Kidney (tissue), 14 donors: ENCODE measurements around the gene AGAP2. TPM values are rescaled to one million over a fixed set of nuclear protein-coding genes. Genes with fewer than 3 reads are reported as not detected.

Experiments used
- DNase-seq, 5 donors: peaks; one replicate each; pipeline ENCODE4 v3.0.0-alpha.2; 2013 to 2020
- FAIRE-seq: peaks from 2 replicates; lab custom pipeline; 2012; peaks lifted over from hg19 to GRCh38; lab: Jason Lieb, UNC
- H3K27ac ChIP-seq, 2 donors: one replicate each; pipeline ENCODE4 v1.7.0; 2013; ENCODE audit warnings: low read depth in 2 of 2, low read length in 2 of 2, inconsistent platforms in 1 of 2
- H3K27me3 ChIP-seq: one replicate; pipeline ENCODE4 v1.7.1; 2013; ENCODE audit warnings: low read length, inconsistent platforms; ENCODE audit not compliant: control insufficient read depth, insufficient read depth
- H3K36me3 ChIP-seq, 3 donors: one replicate each; pipeline versions ENCODE4 v1.7.0 to v1.7.1; 2013; ENCODE audit warnings: low read length in 3 of 3, control low read depth in 1 of 3, inconsistent platforms in 1 of 3; ENCODE audit not compliant: insufficient read depth in 3 of 3, control insufficient read depth in 2 of 3
- H3K4me1 ChIP-seq, 3 donors: one replicate each; pipeline versions ENCODE4 v1.7.0 to v1.7.1; 2013; ENCODE audit warnings: low read length in 3 of 3, inconsistent platforms in 1 of 3, low read depth in 1 of 3; ENCODE audit not compliant: control insufficient read depth in 2 of 3, insufficient read depth in 2 of 3
- H3K4me3 ChIP-seq, 3 donors: one replicate each; pipeline versions ENCODE4 v1.7.0 to v1.8.1; 2013; ENCODE audit warnings: low read length in 3 of 3, control low read depth in 1 of 3, inconsistent platforms in 1 of 3
- H3K9ac ChIP-seq, 3 donors: one replicate each; pipeline versions ENCODE4 v1.7.0 to v1.7.1; 2013; ENCODE audit warnings: low read length in 3 of 3, control low read depth in 1 of 3, inconsistent platforms in 1 of 3
- H3K9me3 ChIP-seq, 3 donors: one replicate each; pipeline versions ENCODE4 v1.7.0 to v1.7.1; 2013; ENCODE audit warnings: low read length in 3 of 3, control low read depth in 1 of 3, inconsistent platforms in 1 of 3; ENCODE audit not compliant: control insufficient read depth in 2 of 3, insufficient read depth in 1 of 3
- CTCF ChIP-seq: IDR thresholded peaks from 3 replicates; pipeline ENCODE4 v1.5.1; 2012; ENCODE audit warnings: mild to moderate bottlenecking, moderate library complexity, borderline replicate concordance; ENCODE audit not compliant: insufficient read depth; ENCODE audit errors: extremely low read depth
- intact Hi-C: fragments of 100-400 bp; cut with DNase I; formaldehyde crosslinking; loops from one replicate; pipeline ENCODE4 v1.11.1; 2022
- polyA plus RNA-seq: library from polyadenylated mRNA; stranded (reverse); fragments of 350-450 nt; fragmentation: Illumina TruSeq; extraction: RNeasy Lipid Tissue Mini Kit (QIAGEN cat#74804); gene quantifications from one replicate; pipeline ENCODE4 v1.2.3, GENCODE V29; 2014; ENCODE audit warnings: low read depth, low replicate concordance; ENCODE audit not compliant: insufficient read depth
- total RNA-seq: library from RNA; stranded (reverse); fragmentation: NEBNext Ultra II Directional; extraction: Animal tissue kit (Norgen Biotek cat#: 25700); gene quantifications from one replicate; pipeline ENCODE4 v1.2.1, GENCODE V29; 2021
- donor health status: control.
- donor health status: control.
- donor health status: control.
- donor health status: control.
- donor health status: control.
- donor health status: DM: yes; HTN: yes; CAD: no.
- donor health status: Normal renal cell carcinoma (clear cell type).

Gene AGAP2
- total and polyA plus RNA-seq, 2 donors from 2014 or later: 0.13 to 3.7 TPM

- Histone ChIP-seq H3K4me1 (peaks cover 0 to 7% (median 0%) of the 10 kb centered on the region in 3 donors), H3K9ac (peak within 1 kb of the TSS; percentile 61 to 86 (median 83)), H3K4me3 (peak within 1 kb of the TSS; percentile 81 to 95 (median 89)), H3K36me3 (peaks cover 0 to 4% (median 0%) of the 10 kb centered on the region in 3 donors), H3K9me3 (no peaks in the 10 kb centered on the region), H3K27me3 (peaks cover under 1% of the 10 kb centered on the region), H3K27ac (peak within 1 kb of the TSS; percentile 91 to 96)
- DNase-seq (peak; percentile 97 to 99 (median 98)), FAIRE-seq (no peak)
- no peak for TF ChIP-seq CTCF
- intact Hi-C loops: no loop called here
Measured at GRCh38 chr12:57771873-57772428, 33.4 kb upstream of the AGAP2 start, which contains the start of gene METTL1. Gene METTL1, minus strand, starts transcription at chr12:57772105. Its CDS starts 22 bp downstream, at chr12:57772083.

GRCh38 chr12:57771236-57771872, 32.8 kb upstream of the AGAP2 start:
- no peak for TF ChIP-seq CTCF
- no peak for FAIRE-seq
- peaks cover 0 to 2% (median 0%) of the 10 kb centered on the region in 3 donors for H3K36me3 ChIP-seq
- H3K27me3 ChIP-seq: peaks cover 6% of the 10 kb centered on the region
- peak; percentile 93 to 97 (median 95) for DNase-seq
- H3K4me3 ChIP-seq: peak overlapping the region; percentile 81 to 95 (median 89)
- H3K27ac ChIP-seq: peak overlapping the region; percentile 91 to 96
- intact Hi-C loops: no loop called here
- no peaks in the 10 kb centered on the region for H3K9me3 ChIP-seq
- peaks cover 0 to 12% (median 4%) of the 10 kb centered on the region in 3 donors for H3K4me1 ChIP-seq
- H3K9ac ChIP-seq: peak overlapping the region; percentile 20 to 83 (median 58)

- intact Hi-C loops: no loop called here
- TF ChIP-seq CTCF: no peak
- Histone ChIP-seq H3K4me1 (peaks cover 0 to 18% (median 7%) of the 10 kb centered on the region in 3 donors), H3K27ac (peak overlapping the region in 1 of 2 donors; percentile 96), H3K9ac (peak overlapping the region in 1 of 3 donors; percentile 83), H3K9me3 (no peaks in the 10 kb centered on the region), H3K36me3 (peaks cover 0 to 1% (median 0%) of the 10 kb centered on the region in 3 donors), H3K27me3 (peaks cover 12% of the 10 kb centered on the region), H3K4me3 (peak overlapping the region in 2 of 3 donors; percentile 17 to 95)
- FAIRE-seq: no peak
- DNase-seq: no peak
Measured at GRCh38 chr12:57770734-57771133, 32.2 kb upstream of the AGAP2 start.
